WTC11 (cell line): ENCODE results near the gene DACT1. TPM values are rescaled to one million over a fixed set of nuclear protein-coding genes. Genes with fewer than 3 reads are reported as not detected.

Source experiments
- ATAC-seq: fragments of 200-7000 bp; cut with Tn5 transposase; 2 replicates; pipeline ENCODE4 v1.10.0; 2021; ENCODE audit warnings: mild to moderate bottlenecking, moderate library complexity
- CTCF ChIA-PET: fragments of 300-600 bp; sonication (Branson Sonifier 250); formaldehyde crosslinking; loops from one replicate; lab custom pipeline; 2021; ENCODE audit warnings: antibody characterized with exemption; lab: Charles Lee
- POLR2A ChIA-PET: fragments of 350-600 bp; sonication (Branson Sonifier 250); formaldehyde crosslinking; loops from one replicate; lab custom pipeline; 2021; ENCODE audit warnings: antibody characterized with exemption; lab: Charles Lee
- DNase-seq: peaks from one replicate; pipeline ENCODE4 v3.0.0; 2021; ENCODE audit warnings: low spot score
- H3K27ac Mint-ChIP-seq: 2 replicates; pipeline ENCODE4 v1.8.0; 2021; ENCODE audit warnings: mixed read lengths
- H3K27me3 Mint-ChIP-seq: 2 replicates; pipeline ENCODE4 v1.8.0; 2021; ENCODE audit warnings: low read depth, mild to moderate bottlenecking, moderate library complexity, mixed read lengths
- H3K36me3 Mint-ChIP-seq: 2 replicates; pipeline ENCODE4 v1.8.0; 2021; ENCODE audit warnings: mixed read lengths
- H3K4me1 Mint-ChIP-seq: 2 replicates; pipeline ENCODE4 v1.8.0; 2022; ENCODE audit warnings: mixed read lengths
- H3K4me3 Mint-ChIP-seq: 2 replicates; pipeline ENCODE4 v1.8.0; 2021; ENCODE audit warnings: mild to moderate bottlenecking, moderate library complexity, mixed read lengths
- H3K9me3 Mint-ChIP-seq: 2 replicates; pipeline ENCODE4 v1.8.0; 2021; ENCODE audit warnings: mixed read lengths
- CBFB ChIP-seq: sonication (generic); formaldehyde crosslinking; IDR thresholded peaks from 2 replicates; pipeline ENCODE4 v1.8.1; 2022; ENCODE audit warnings: mild to moderate bottlenecking, low read depth, missing genetic modification reagents
- EMX1 ChIP-seq: fragments of 250-450 bp; sonication (Bioruptor Pico); IDR thresholded peaks from 2 replicates; pipeline ENCODE4 v1.8.0; 2021; ENCODE audit warnings: mild to moderate bottlenecking
- ETV6 ChIP-seq: sonication (generic); formaldehyde crosslinking; IDR thresholded peaks from 2 replicates; pipeline ENCODE4 v1.8.1; 2022; ENCODE audit warnings: mild to moderate bottlenecking, missing genetic modification reagents
- NFATC4 ChIP-seq: fragments of 250-450 bp; sonication (Bioruptor Pico); IDR thresholded peaks from 2 replicates; pipeline ENCODE4 v1.9.0; 2021; ENCODE audit warnings: mild to moderate bottlenecking
- NFE2L1 ChIP-seq: sonication (generic); formaldehyde crosslinking; IDR thresholded peaks from 2 replicates; pipeline ENCODE4 v1.8.1; 2023; ENCODE audit warnings: missing genetic modification reagents
- NR2C2 ChIP-seq: sonication (generic); formaldehyde crosslinking; IDR thresholded peaks from 2 replicates; pipeline ENCODE4 v1.8.0; 2022; ENCODE audit warnings: mild to moderate bottlenecking, missing genetic modification reagents
- NR3C1 ChIP-seq: sonication (generic); formaldehyde crosslinking; conservative IDR thresholded peaks from 2 replicates; pipeline ENCODE4 v1.8.1; 2023; ENCODE audit warnings: low read depth, mild to moderate bottlenecking, missing genetic modification reagents
- TCF7 ChIP-seq: sonication (generic); formaldehyde crosslinking; IDR thresholded peaks from 2 replicates; pipeline ENCODE4 v1.8.0; 2022; ENCODE audit warnings: mild to moderate bottlenecking, low read depth, missing genetic modification reagents, moderate library complexity
- TEAD4 ChIP-seq: sonication (generic); formaldehyde crosslinking; IDR thresholded peaks from 2 replicates; pipeline ENCODE4 v1.8.0; 2022; ENCODE audit warnings: mild to moderate bottlenecking, missing genetic modification reagents
- ZBTB21 ChIP-seq: sonication (generic); formaldehyde crosslinking; IDR thresholded peaks from 2 replicates; pipeline ENCODE4 v1.8.1; 2023; ENCODE audit warnings: mild to moderate bottlenecking, missing genetic modification reagents, borderline replicate concordance
- ZNF671 ChIP-seq: fragments of 250-450 bp; sonication (Bioruptor Pico); IDR thresholded peaks from 2 replicates; pipeline ENCODE4 v1.8.0; 2021; ENCODE audit warnings: mild to moderate bottlenecking
- total RNA-seq: library from RNA; stranded (reverse); gene quantifications from 3 replicates; pipeline ENCODE4 v1.2.3, GENCODE V29; 2021
- TF ChIP-seq, protein P1 (sequence below): fragments of 250-450 bp; sonication (Bioruptor Pico); IDR thresholded peaks from 2 replicates; pipeline ENCODE4 v1.9.0; 2021; ENCODE audit warnings: moderate library complexity, mild to moderate bottlenecking, inconsistent platforms, borderline replicate concordance
- TF ChIP-seq, protein P2 (sequence below): fragments of 250-450 bp; sonication (Bioruptor Pico); IDR thresholded peaks from 2 replicates; pipeline ENCODE4 v1.9.0; 2021; ENCODE audit warnings: mild to moderate bottlenecking, borderline replicate concordance
- TF ChIP-seq, protein P3 (sequence below): sonication (generic); formaldehyde crosslinking; IDR thresholded peaks from 2 replicates; pipeline ENCODE4 v1.8.0; 2022; ENCODE audit warnings: missing genetic modification reagents
- TF ChIP-seq, protein P4 (sequence below): fragments of 250-450 bp; sonication (Bioruptor Pico); IDR thresholded peaks from 2 replicates; pipeline ENCODE4 v2.1.2; 2022; ENCODE audit warnings: mild to moderate bottlenecking, moderate library complexity
- TF ChIP-seq, protein P5 (sequence below): sonication (generic); formaldehyde crosslinking; IDR thresholded peaks from 2 replicates; pipeline ENCODE4 v1.8.1; 2023; ENCODE audit warnings: mild to moderate bottlenecking, missing genetic modification reagents
- TF ChIP-seq, protein P6 (sequence below): fragments of 250-450 bp; sonication (Bioruptor Pico); conservative IDR thresholded peaks from 2 replicates; pipeline ENCODE4 v1.9.0; 2021; ENCODE audit warnings: mild to moderate bottlenecking

DACT1 gene
- total RNA-seq, 1 experiment from 2014 or later: 21.2 TPM

DNA sequence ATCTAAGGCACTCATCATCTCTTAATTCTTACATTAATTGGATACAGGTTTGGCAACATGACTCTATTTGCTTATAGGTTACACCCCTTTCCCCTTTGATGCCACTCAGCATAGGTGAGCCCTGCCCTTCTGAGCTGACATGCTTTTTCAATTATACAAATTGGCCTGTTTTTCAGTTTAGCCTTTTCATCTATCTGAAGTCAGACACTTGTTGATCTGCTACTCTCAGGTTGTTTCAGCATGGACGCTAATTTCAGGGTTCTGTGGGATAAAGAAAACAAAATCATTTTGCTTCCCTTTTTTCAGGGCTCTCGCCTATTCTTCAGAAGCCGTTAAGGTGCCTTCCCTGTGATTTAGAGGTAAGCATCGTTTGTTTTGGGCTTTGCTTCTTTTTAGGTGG, 55.3 kb downstream of the DACT1 start:
- no peaks in the 10 kb centered on the region; the same call in 1 of the 2 replicates for H3K27me3 Mint-ChIP-seq
- H3K4me1 Mint-ChIP-seq: peaks cover 18% of the 10 kb centered on the region
- no peak for ATAC-seq
- TF ChIP-seq, protein P1, sequence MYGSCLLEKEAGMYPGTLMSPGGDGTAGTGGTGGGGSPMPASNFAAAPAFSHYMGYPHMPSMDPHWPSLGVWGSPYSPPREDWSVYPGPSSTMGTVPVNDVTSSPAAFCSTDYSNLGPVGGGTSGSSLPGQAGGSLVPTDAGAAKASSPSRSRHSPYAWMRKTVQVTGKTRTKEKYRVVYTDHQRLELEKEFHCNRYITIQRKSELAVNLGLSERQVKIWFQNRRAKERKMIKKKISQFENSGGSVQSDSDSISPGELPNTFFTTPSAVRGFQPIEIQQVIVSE: no peak
- TF ChIP-seq ZBTB21: no peak
- TF ChIP-seq TCF7: no peak
- TF ChIP-seq TEAD4 (CRISPR knock-in tag): no peak
- TF ChIP-seq, all 79 proteins: peak for 0
- ChIA-PET POLR2A (no interaction called here), CTCF (no interaction called here)
- Mint-ChIP-seq H3K27ac (no peak overlapping the region), H3K36me3 (peaks cover 10% of the 10 kb centered on the region), H3K9me3 (peaks cover 18% of the 10 kb centered on the region), H3K4me3 (no peak overlapping the region)
- no peak for DNase-seq

DNA sequence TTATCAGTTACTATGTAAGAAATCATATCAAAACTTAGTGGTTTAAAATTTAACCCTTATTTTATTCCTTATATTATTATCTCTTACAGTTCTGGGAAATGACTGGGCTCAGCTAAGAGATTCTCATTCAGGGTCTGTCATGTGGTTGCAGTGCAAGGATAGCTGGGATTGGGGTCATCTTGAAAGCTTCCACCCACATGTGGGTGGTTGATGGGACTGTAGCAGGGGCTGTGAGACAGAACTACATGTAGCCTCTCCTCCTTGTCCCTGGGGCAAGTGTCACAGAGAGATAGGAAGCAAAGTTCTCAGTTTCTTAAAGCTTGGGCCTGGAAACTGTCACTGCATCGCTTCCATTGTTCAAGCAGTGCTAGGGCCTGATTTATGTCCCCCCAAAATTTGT, 57.8 kb downstream of the DACT1 start:
- ATAC-seq: no peak

More for the DNA sequence above, 57.8 kb downstream of the DACT1 start:
- ChIA-PET POLR2A (no interaction called here), CTCF (no interaction called here)
- no peak overlapping the region for H3K27ac Mint-ChIP-seq
- TF ChIP-seq NR2C2 (CRISPR knock-in tag) (no peak), NFATC4 (CRISPR knock-in tag) (no peak), EMX1 (no peak), CBFB (CRISPR knock-in tag) (no peak), NFE2L1 (no peak), ETV6 (CRISPR knock-in tag) (no peak), NR3C1 (CRISPR knock-in tag) (no peak), ZNF671 (CRISPR knock-in tag) (no peak)
- TF ChIP-seq, protein P2, sequence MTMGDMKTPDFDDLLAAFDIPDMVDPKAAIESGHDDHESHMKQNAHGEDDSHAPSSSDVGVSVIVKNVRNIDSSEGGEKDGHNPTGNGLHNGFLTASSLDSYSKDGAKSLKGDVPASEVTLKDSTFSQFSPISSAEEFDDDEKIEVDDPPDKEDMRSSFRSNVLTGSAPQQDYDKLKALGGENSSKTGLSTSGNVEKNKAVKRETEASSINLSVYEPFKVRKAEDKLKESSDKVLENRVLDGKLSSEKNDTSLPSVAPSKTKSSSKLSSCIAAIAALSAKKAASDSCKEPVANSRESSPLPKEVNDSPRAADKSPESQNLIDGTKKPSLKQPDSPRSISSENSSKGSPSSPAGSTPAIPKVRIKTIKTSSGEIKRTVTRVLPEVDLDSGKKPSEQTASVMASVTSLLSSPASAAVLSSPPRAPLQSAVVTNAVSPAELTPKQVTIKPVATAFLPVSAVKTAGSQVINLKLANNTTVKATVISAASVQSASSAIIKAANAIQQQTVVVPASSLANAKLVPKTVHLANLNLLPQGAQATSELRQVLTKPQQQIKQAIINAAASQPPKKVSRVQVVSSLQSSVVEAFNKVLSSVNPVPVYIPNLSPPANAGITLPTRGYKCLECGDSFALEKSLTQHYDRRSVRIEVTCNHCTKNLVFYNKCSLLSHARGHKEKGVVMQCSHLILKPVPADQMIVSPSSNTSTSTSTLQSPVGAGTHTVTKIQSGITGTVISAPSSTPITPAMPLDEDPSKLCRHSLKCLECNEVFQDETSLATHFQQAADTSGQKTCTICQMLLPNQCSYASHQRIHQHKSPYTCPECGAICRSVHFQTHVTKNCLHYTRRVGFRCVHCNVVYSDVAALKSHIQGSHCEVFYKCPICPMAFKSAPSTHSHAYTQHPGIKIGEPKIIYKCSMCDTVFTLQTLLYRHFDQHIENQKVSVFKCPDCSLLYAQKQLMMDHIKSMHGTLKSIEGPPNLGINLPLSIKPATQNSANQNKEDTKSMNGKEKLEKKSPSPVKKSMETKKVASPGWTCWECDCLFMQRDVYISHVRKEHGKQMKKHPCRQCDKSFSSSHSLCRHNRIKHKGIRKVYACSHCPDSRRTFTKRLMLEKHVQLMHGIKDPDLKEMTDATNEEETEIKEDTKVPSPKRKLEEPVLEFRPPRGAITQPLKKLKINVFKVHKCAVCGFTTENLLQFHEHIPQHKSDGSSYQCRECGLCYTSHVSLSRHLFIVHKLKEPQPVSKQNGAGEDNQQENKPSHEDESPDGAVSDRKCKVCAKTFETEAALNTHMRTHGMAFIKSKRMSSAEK (CRISPR knock-in tag): no peak
- TF ChIP-seq, protein P3, sequence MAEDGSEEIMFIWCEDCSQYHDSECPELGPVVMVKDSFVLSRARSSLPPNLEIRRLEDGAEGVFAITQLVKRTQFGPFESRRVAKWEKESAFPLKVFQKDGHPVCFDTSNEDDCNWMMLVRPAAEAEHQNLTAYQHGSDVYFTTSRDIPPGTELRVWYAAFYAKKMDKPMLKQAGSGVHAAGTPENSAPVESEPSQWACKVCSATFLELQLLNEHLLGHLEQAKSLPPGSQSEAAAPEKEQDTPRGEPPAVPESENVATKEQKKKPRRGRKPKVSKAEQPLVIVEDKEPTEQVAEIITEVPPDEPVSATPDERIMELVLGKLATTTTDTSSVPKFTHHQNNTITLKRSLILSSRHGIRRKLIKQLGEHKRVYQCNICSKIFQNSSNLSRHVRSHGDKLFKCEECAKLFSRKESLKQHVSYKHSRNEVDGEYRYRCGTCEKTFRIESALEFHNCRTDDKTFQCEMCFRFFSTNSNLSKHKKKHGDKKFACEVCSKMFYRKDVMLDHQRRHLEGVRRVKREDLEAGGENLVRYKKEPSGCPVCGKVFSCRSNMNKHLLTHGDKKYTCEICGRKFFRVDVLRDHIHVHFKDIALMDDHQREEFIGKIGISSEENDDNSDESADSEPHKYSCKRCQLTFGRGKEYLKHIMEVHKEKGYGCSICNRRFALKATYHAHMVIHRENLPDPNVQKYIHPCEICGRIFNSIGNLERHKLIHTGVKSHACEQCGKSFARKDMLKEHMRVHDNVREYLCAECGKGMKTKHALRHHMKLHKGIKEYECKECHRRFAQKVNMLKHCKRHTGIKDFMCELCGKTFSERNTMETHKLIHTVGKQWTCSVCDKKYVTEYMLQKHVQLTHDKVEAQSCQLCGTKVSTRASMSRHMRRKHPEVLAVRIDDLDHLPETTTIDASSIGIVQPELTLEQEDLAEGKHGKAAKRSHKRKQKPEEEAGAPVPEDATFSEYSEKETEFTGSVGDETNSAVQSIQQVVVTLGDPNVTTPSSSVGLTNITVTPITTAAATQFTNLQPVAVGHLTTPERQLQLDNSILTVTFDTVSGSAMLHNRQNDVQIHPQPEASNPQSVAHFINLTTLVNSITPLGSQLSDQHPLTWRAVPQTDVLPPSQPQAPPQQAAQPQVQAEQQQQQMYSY: no peak
- TF ChIP-seq, protein P4, sequence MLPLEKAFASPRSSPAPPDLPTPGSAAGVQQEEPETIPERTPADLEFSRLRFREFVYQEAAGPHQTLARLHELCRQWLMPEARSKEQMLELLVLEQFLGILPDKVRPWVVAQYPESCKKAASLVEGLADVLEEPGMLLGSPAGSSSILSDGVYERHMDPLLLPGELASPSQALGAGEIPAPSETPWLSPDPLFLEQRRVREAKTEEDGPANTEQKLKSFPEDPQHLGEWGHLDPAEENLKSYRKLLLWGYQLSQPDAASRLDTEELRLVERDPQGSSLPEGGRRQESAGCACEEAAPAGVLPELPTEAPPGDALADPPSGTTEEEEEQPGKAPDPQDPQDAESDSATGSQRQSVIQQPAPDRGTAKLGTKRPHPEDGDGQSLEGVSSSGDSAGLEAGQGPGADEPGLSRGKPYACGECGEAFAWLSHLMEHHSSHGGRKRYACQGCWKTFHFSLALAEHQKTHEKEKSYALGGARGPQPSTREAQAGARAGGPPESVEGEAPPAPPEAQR (CRISPR knock-in tag): no peak
- TF ChIP-seq, protein P5, sequence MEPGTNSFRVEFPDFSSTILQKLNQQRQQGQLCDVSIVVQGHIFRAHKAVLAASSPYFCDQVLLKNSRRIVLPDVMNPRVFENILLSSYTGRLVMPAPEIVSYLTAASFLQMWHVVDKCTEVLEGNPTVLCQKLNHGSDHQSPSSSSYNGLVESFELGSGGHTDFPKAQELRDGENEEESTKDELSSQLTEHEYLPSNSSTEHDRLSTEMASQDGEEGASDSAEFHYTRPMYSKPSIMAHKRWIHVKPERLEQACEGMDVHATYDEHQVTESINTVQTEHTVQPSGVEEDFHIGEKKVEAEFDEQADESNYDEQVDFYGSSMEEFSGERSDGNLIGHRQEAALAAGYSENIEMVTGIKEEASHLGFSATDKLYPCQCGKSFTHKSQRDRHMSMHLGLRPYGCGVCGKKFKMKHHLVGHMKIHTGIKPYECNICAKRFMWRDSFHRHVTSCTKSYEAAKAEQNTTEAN: no peak
- TF ChIP-seq, protein P6, sequence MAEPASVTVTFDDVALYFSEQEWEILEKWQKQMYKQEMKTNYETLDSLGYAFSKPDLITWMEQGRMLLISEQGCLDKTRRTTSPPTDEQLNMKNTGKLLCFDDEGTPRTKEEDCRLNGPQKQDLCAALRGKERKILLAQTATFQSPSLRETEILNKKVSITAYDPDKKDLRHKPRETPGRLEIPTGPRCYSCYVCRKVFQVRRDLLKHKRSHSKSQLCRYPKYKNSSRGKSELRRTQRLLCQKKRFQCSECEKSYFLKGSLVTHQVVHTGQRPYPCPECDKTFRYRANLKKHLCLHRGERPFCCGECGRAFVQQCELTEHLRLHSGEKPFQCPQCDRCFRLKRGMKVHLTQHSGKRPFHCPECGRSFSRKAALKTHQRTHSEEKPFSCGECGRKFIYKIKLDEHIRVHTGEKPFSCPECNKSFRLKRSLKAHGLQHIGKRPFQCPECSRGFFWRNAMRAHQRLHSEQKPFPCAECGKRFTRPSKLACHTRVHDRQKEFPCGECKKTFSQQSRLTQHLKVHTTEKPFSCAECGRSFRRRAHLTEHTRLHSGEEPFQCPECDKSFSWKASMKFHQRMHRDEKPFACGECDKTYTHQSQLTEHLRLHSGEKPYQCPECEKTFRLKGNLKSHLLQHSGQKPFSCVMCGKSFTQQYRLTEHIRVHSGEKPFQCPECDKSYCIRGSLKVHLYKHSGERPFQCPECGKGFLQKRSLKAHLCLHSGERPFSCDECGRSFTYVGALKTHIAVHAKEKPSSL (CRISPR knock-in tag): no peak
- H3K36me3 Mint-ChIP-seq: no peaks in the 10 kb centered on the region
- no peak for DNase-seq
- no peak overlapping the region for H3K4me3 Mint-ChIP-seq
- peaks cover 24% of the 10 kb centered on the region for H3K4me1 Mint-ChIP-seq
- H3K27me3 Mint-ChIP-seq: no peaks in the 10 kb centered on the region
- peaks cover 4% of the 10 kb centered on the region; the same call in 1 of the 2 replicates for H3K9me3 Mint-ChIP-seq
